IMR-90 (cell line): ENCODE data around the gene SPTLC3.

Source experiments
- CTCF ChIP-seq: conservative IDR thresholded peaks from 2 replicates; pipeline ENCODE4 v1.5.1; 2012; ENCODE audit warnings: mild to moderate bottlenecking, low read depth, low read length, improper control_type of control experiment
- ELK1 ChIP-seq: fragments of 150-350 bp; IDR thresholded peaks from 2 replicates; pipeline ENCODE4 v1.6.1; 2016; ENCODE audit warnings: low read depth, mild to moderate bottlenecking, low read length, moderate library complexity, borderline replicate concordance

- TF ChIP-seq CTCF (no peak), ELK1 (no peak)
These were observed 21.5 kb upstream of the SPTLC3 start for GRCh38 chr20:12987261-12987660.
